GM12878 (cell line): Measurements from ENCODE around the gene H6PD. TPM values are rescaled to one million over a fixed set of nuclear protein-coding genes. Genes with fewer than 3 reads are reported as not detected.

ENCODE experiments used
- ATAC-seq: fragments of 200-7000 bp; cut with Tn5 transposase; 3 replicates; pipeline ENCODE4 v1.9.1; 2020; ENCODE audit warnings: mild to moderate bottlenecking, moderate library complexity
- BruUV-seq: library from RNA; stranded (reverse); fragments of 400-500 nt; replicated peaks from 2 replicates; lab custom pipeline; 2021; lab: Mats Ljungman, UMichigan
- CTCF ChIA-PET: fragments of 300-600 bp; sonication (Branson Sonifier 250); formaldehyde crosslinking; extraction: SDS; loops from one replicate; lab custom pipeline; 2021; ENCODE audit warnings: inconsistent platforms; lab: Yijun Ruan, JAX
- POLR2A ChIA-PET: fragments of 350-600 bp; formaldehyde crosslinking; extraction: SDS; loops from one replicate; lab custom pipeline; 2021; ENCODE audit warnings: inconsistent platforms; lab: Charles Lee
- RAD21 ChIA-PET: fragments of 300-600 bp; sonication (Branson Sonifier 250); formaldehyde crosslinking; loops from one replicate; lab custom pipeline; 2023; ENCODE audit warnings: antibody characterized with exemption; ENCODE audit not compliant: unreplicated experiment; lab: Charles Lee
- SMC1A ChIA-PET: fragments of 300-600 bp; sonication (Branson Sonifier 250); formaldehyde crosslinking; loops from one replicate; lab custom pipeline; 2023; ENCODE audit not compliant: unreplicated experiment, uncharacterized antibody; lab: Charles Lee
- DNase-seq: peaks from one replicate; pipeline ENCODE4 v3.0.0-alpha.2; 2011; ENCODE audit warnings: low read depth, low spot score
- FAIRE-seq: peaks from 3 replicates; lab custom pipeline; 2011; peaks lifted over from hg19 to GRCh38; lab: Jason Lieb, UNC
- H2AFZ ChIP-seq: 2 replicates; pipeline ENCODE4 v1.6.0; 2011; ENCODE audit warnings: low read depth, low read length, control low read depth; ENCODE audit not compliant: control insufficient read depth
- H3K27ac ChIP-seq: 2 replicates; pipeline ENCODE4 v1.5.1; 2011; ENCODE audit warnings: control low read depth; ENCODE audit not compliant: control insufficient read depth, insufficient read depth
- H3K27me3 ChIP-seq, 2 experiments: replicated peaks in 1 of 2; 2 replicates each; pipeline versions ENCODE4 v1.6.0 to v1.6.1; 2011; ENCODE audit warnings: low read length in 1 of 2; ENCODE audit not compliant: control insufficient read depth in 2 of 2, insufficient read depth in 2 of 2
- H3K36me3 ChIP-seq, 2 experiments: 2 replicates each; pipeline ENCODE4 v1.5.1; 2011; ENCODE audit warnings: low read length in 1 of 2; ENCODE audit not compliant: control insufficient read depth in 2 of 2, insufficient read depth in 2 of 2
- H3K4me1 ChIP-seq: 2 replicates; pipeline ENCODE4 v1.6.1; 2011; ENCODE audit warnings: mild to moderate bottlenecking, low read length, moderate library complexity, mixed read lengths; ENCODE audit not compliant: control insufficient read depth, insufficient read depth
- H3K4me2 ChIP-seq: 2 replicates; pipeline ENCODE4 v1.6.0; 2011; ENCODE audit warnings: control low read depth; ENCODE audit not compliant: control insufficient read depth, insufficient read depth
- H3K4me3 ChIP-seq: fragments of 200-600 bp; sonication (generic); 2 replicates; pipeline ENCODE4 v1.5.1; 2016
- H3K79me2 ChIP-seq: 2 replicates; pipeline ENCODE4 v1.6.0; 2011; ENCODE audit warnings: low read length; ENCODE audit not compliant: control insufficient read depth, insufficient read depth
- H3K9ac ChIP-seq: 2 replicates; pipeline ENCODE4 v1.8.0; 2011; ENCODE audit warnings: low read length, control low read depth, mixed read lengths; ENCODE audit not compliant: control insufficient read depth, insufficient read depth
- H3K9me3 ChIP-seq: replicated peaks from 3 replicates; pipeline ENCODE4 v1.5.1; 2011; ENCODE audit warnings: mild to moderate bottlenecking, low read length; ENCODE audit not compliant: control insufficient read depth, insufficient read depth
- H4K20me1 ChIP-seq: 2 replicates; pipeline ENCODE4 v1.6.0; 2011; ENCODE audit not compliant: control insufficient read depth, insufficient read depth
- BACH1 ChIP-seq: fragments of 450-650 bp; IDR thresholded peaks from 2 replicates; pipeline ENCODE4 v1.6.1; 2017; ENCODE audit warnings: mild to moderate bottlenecking, borderline replicate concordance
- BCL3 ChIP-seq: IDR thresholded peaks from 2 replicates; pipeline ENCODE4 v1.6.1; 2011; ENCODE audit warnings: borderline replicate concordance, low read depth, mild to moderate bottlenecking, moderate library complexity, low read length; ENCODE audit not compliant: insufficient read depth, poor library complexity, severe bottlenecking
- BCLAF1 ChIP-seq: fragments of 450-650 bp; IDR thresholded peaks from 2 replicates; pipeline ENCODE4 v1.6.1; 2017; ENCODE audit warnings: antibody characterized with exemption, mild to moderate bottlenecking, moderate library complexity
- CEBPB ChIP-seq, 2 experiments: fragments of 150-350 bp in 1 of 2; IDR thresholded peaks; 2 replicates each; pipeline ENCODE4 v1.6.1; 2012 to 2014; ENCODE audit warnings: low read depth in 2 of 2, low read length in 2 of 2, borderline replicate concordance in 1 of 2, inconsistent platforms in 1 of 2
- E2F8 ChIP-seq: fragments of 450-650 bp; IDR thresholded peaks from 2 replicates; pipeline ENCODE4 v1.6.1; 2018; ENCODE audit warnings: mild to moderate bottlenecking, low read depth, moderate library complexity; ENCODE audit not compliant: partially characterized antibody
- EZH2 ChIP-seq: IDR thresholded peaks from 2 replicates; pipeline ENCODE4 v1.6.1; 2012; ENCODE audit warnings: low read depth, mild to moderate bottlenecking, control low read depth, inconsistent platforms, low read length, borderline replicate concordance; ENCODE audit not compliant: control insufficient read depth
- NFXL1 ChIP-seq: fragments of 450-650 bp; IDR thresholded peaks from 2 replicates; pipeline ENCODE4 v1.6.1; 2017; ENCODE audit warnings: antibody characterized with exemption, mild to moderate bottlenecking, borderline replicate concordance
- RBBP5 ChIP-seq: fragments of 200-600 bp; sonication (generic); conservative IDR thresholded peaks from 2 replicates; pipeline ENCODE4 v1.6.1; 2016
- SIX5 ChIP-seq: IDR thresholded peaks from 2 replicates; pipeline ENCODE4 v1.6.1; 2011; ENCODE audit warnings: mild to moderate bottlenecking, low read depth, low read length, moderate library complexity; ENCODE audit not compliant: severe bottlenecking
- SRF ChIP-seq, 2 experiments: IDR thresholded peaks; 2 replicates each; pipeline ENCODE4 v1.6.1; 2011; ENCODE audit warnings: low read depth in 2 of 2, low read length in 2 of 2, mild to moderate bottlenecking in 1 of 2, moderate library complexity in 1 of 2
- WGBS: methylation state at CpG from one replicate; pipeline ENCODE4 v1.1.6; 2016; ENCODE audit warnings: low lambda C conversion rate; ENCODE audit not compliant: insufficient replicate concordance, insufficient coverage; ENCODE audit errors: missing lambda C conversion rate; 5-methylcytosine and 5-hydroxymethylcytosine counted together
- in situ Hi-C: fragments of 300-500 bp; cut with MboI; formaldehyde crosslinking; loops from 9 replicates; pipeline ENCODE4 v1.14.3; 2018; ENCODE audit warnings: mixed read lengths
- intact Hi-C: fragments of 100-400 bp; cut with micrococcal nuclease; formaldehyde crosslinking; loops from one replicate; pipeline ENCODE4 v1.14.2; 2022; ENCODE audit not compliant: unreplicated experiment
- polyA plus RNA-seq, 11 experiments: library from polyadenylated mRNA; depleted of rRNA in 4 of 11; unstranded in 6 of 11; stranded (reverse) in 5 of 11; fragments of >200 nt; fragmentation: Nextera tagmentation in 4 of 11; fragmentation: Illumina TruSeq in 1 of 11; extraction: Ambion mirVana in 4 of 11; extraction: Trizol in 1 of 11; gene quantifications; 1 replicate in 1 of 11; 2 replicates in 10 of 11; pipeline versions ENCODE4 v1.2.1 to v1.2.3, GENCODE V29; 2011 to 2016; ENCODE audit warnings: inconsistent platforms in 2 of 11, missing spikeins in 2 of 11, low read depth in 1 of 11
- total RNA-seq, 4 experiments: library from RNA; depleted of rRNA in 3 of 4; stranded (reverse); fragments of >200 nt in 3 of 4; fragmentation: Illumina TruSeq in 1 of 4; extraction: Trizol in 1 of 4; gene quantifications; 2 replicates each; pipeline versions ENCODE4 v1.2.1 to v1.2.3, GENCODE V29; 2013 to 2021

Gene H6PD
- total and polyA plus RNA-seq, 10 of the 15 experiments (the other 5 are each of a cell fraction or from before 2014, with no cell fraction given), result 1.2 to 20.7 (median 7.7) TPM

GRCh38 chr1:9305216-9305615 lies 70.6 kb downstream of the H6PD start:
- Histone ChIP-seq H2AFZ (no peak overlapping the region), H3K9me3 (no peaks in the 10 kb centered on the region), H3K27ac (no peak overlapping the region), H3K79me2 (no peaks in the 10 kb centered on the region), H3K4me2 (no peak overlapping the region), H3K4me1 (no peaks in the 10 kb centered on the region), H3K4me3 (no peak overlapping the region), H3K36me3 (no peaks in the 10 kb centered on the region), H3K27me3 (no peaks in the 10 kb centered on the region; a peak in 1 of 4 replicates), H4K20me1 (no peaks in the 10 kb centered on the region), H3K9ac (no peak overlapping the region)
- ATAC-seq (no peak), FAIRE-seq (no peak), DNase-seq (no peak)
- no TSS peak for BruUV-seq
- in situ Hi-C loops, result no loop called here
- ChIA-PET POLR2A (no interaction called here), SMC1A (no interaction called here), CTCF (interaction anchor here (0.6 to 2.4 kb wide), 2 partner anchors 150 to 197 kb away, joined by 3 to 6 read pairs; no protein-coding TSS in a partner anchor), RAD21 (no interaction called here)
- WGBS, result 59% methylated on average over 14 of the region's 14 CpGs
- no peak for TF ChIP-seq BACH1
- TF ChIP-seq BCL3, result no peak
- TF ChIP-seq EZH2, result no peak
- TF ChIP-seq NFXL1, result no peak
- TF ChIP-seq RBBP5, result no peak
- TF ChIP-seq SRF (IDR thresholded peaks at IDR 0.05; ENCODE audit: low read depth in 2 of 2, low read length in 2 of 2), result no peak
- intact Hi-C loops, result no loop called here

- WGBS, result 75% methylated on average over 14 of the region's 14 CpGs
- no peaks in the 10 kb centered on the region for H4K20me1 ChIP-seq
- no peaks in the 10 kb centered on the region for H3K9me3 ChIP-seq
- H3K9ac ChIP-seq, result no peak overlapping the region
- ChIA-PET SMC1A (no interaction called here), POLR2A (no interaction called here), RAD21 (no interaction called here), CTCF (interaction anchor here (0.6 kb wide), 1 partner anchor 198 kb away, joined by 3 read pairs; no protein-coding TSS in a partner anchor)
- no peak overlapping the region for H2AFZ ChIP-seq
- in situ Hi-C loops (no loop called here), intact Hi-C loops (no loop called here)
- no peaks in the 10 kb centered on the region for H3K79me2 ChIP-seq
- DNase-seq (no peak), ATAC-seq (no peak), FAIRE-seq (no peak)
- H3K4me3 ChIP-seq, result no peak overlapping the region
- H3K4me2 ChIP-seq, result no peak overlapping the region
- H3K4me1 ChIP-seq, result no peaks in the 10 kb centered on the region
- BruUV-seq, result no TSS peak
- H3K27ac ChIP-seq, result no peak overlapping the region
- H3K27me3 ChIP-seq, result no peaks in the 10 kb centered on the region; a peak in 1 of 4 replicates
- no peaks in the 10 kb centered on the region for H3K36me3 ChIP-seq
- TF ChIP-seq CEBPB (IDR thresholded peaks at IDR 0.05; ENCODE audit: borderline replicate concordance in 1 of 2, low read depth in 2 of 2, low read length in 2 of 2), result no peak
- TF ChIP-seq E2F8, result no peak
- TF ChIP-seq BCLAF1, result no peak
- no peak for TF ChIP-seq SIX5
Measured at GRCh38 chr1:9306006-9306405, 71.4 kb downstream of the H6PD start.
